ENCODE data around the gene CDK15.

CDK15 gene

GRCh38 chr2:201774546-201774945 lies 31.8 kb upstream of the CDK15 start:
- Histone ChIP-seq H3K27ac (ENCODE audit: low read depth, low read length) (no peak overlapping the region), H3K4me2 (ENCODE audit: low read depth, low read length, poor library complexity, severe bottlenecking) (no peak overlapping the region), H4K20me1 (ENCODE audit: low read depth, low read length) (no peaks in the 10 kb centered on the region), H3K9ac (ENCODE audit: low read length) (no peak overlapping the region), H3F3A (ENCODE audit: insufficient read depth) (peaks cover 6% of the 10 kb centered on the region; the same call in 1 of the 2 replicates), H3K36me3 (ENCODE audit: low read length) (no peaks in the 10 kb centered on the region), H2AFZ (ENCODE audit: low read depth, low read length, severe bottlenecking) (no peak overlapping the region), H3K27me3 (ENCODE audit: low read length) (no peaks in the 10 kb centered on the region), H3K9me3 (ENCODE audit: insufficient read depth, low read length) (no peaks in the 10 kb centered on the region), H3K9me2 (replicated peaks; ENCODE audit: insufficient read depth, low read length) (no peaks in the 10 kb centered on the region), H3K79me2 (ENCODE audit: insufficient read depth, low read length) (no peaks in the 10 kb centered on the region), H3K4me3 (ENCODE audit: insufficient read depth, low read length, poor library complexity, severe bottlenecking) (no peak overlapping the region)
- TF ChIP-seq, protein P1, sequence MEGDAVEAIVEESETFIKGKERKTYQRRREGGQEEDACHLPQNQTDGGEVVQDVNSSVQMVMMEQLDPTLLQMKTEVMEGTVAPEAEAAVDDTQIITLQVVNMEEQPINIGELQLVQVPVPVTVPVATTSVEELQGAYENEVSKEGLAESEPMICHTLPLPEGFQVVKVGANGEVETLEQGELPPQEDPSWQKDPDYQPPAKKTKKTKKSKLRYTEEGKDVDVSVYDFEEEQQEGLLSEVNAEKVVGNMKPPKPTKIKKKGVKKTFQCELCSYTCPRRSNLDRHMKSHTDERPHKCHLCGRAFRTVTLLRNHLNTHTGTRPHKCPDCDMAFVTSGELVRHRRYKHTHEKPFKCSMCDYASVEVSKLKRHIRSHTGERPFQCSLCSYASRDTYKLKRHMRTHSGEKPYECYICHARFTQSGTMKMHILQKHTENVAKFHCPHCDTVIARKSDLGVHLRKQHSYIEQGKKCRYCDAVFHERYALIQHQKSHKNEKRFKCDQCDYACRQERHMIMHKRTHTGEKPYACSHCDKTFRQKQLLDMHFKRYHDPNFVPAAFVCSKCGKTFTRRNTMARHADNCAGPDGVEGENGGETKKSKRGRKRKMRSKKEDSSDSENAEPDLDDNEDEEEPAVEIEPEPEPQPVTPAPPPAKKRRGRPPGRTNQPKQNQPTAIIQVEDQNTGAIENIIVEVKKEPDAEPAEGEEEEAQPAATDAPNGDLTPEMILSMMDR (IDR thresholded peaks at IDR 0.05; ENCODE audit: insufficient read depth, low read length, poor library complexity, severe bottlenecking), result no peak
- TF ChIP-seq EZH2phosphoT487 (conservative IDR thresholded peaks at IDR 0.05; ENCODE audit: low read length), result no peak

- no peaks in the 10 kb centered on the region for H3K9me3 ChIP-seq (ENCODE audit: insufficient read depth, low read length)
- H2AFZ ChIP-seq (ENCODE audit: low read depth, low read length, severe bottlenecking), result no peak overlapping the region
- H3K4me3 ChIP-seq (ENCODE audit: insufficient read depth, low read length, poor library complexity, severe bottlenecking), result no peak overlapping the region
- peaks cover 6% of the 10 kb centered on the region; the same call in 1 of the 2 replicates for H3F3A ChIP-seq (ENCODE audit: insufficient read depth)
- H3K36me3 ChIP-seq (ENCODE audit: low read length), result no peaks in the 10 kb centered on the region
- no peak overlapping the region for H3K9ac ChIP-seq (ENCODE audit: low read length)
- no peaks in the 10 kb centered on the region for H3K9me2 ChIP-seq (replicated peaks; ENCODE audit: insufficient read depth, low read length)
- no peaks in the 10 kb centered on the region for H3K79me2 ChIP-seq (ENCODE audit: insufficient read depth, low read length)
- TF ChIP-seq EZH2phosphoT487 (conservative IDR thresholded peaks at IDR 0.05; ENCODE audit: low read length), result no peak
- TF ChIP-seq, protein P1 (IDR thresholded peaks at IDR 0.05; ENCODE audit: insufficient read depth, low read length, poor library complexity, severe bottlenecking), result no peak
- no peak overlapping the region for H3K4me2 ChIP-seq (ENCODE audit: low read depth, low read length, poor library complexity, severe bottlenecking)
- H3K27ac ChIP-seq (ENCODE audit: low read depth, low read length), result no peak overlapping the region
- no peaks in the 10 kb centered on the region for H4K20me1 ChIP-seq (ENCODE audit: low read depth, low read length)
- no peaks in the 10 kb centered on the region for H3K27me3 ChIP-seq (ENCODE audit: low read length)
These were observed 31.0 kb upstream of the CDK15 start for GRCh38 chr2:201775326-201775725.

GRCh38 chr2:201777043-201777442 lies 29.3 kb upstream of the CDK15 start:
- no peak overlapping the region for H3K4me3 ChIP-seq (ENCODE audit: insufficient read depth, low read length, poor library complexity, severe bottlenecking)
- no peak overlapping the region for H3K9ac ChIP-seq (ENCODE audit: low read length)
- H3K27me3 ChIP-seq (ENCODE audit: low read length), result no peaks in the 10 kb centered on the region
- H3F3A ChIP-seq (ENCODE audit: insufficient read depth), result peaks cover 6% of the 10 kb centered on the region; the same call in 1 of the 2 replicates
- no peaks in the 10 kb centered on the region for H3K36me3 ChIP-seq (ENCODE audit: low read length)
- no peaks in the 10 kb centered on the region for H3K79me2 ChIP-seq (ENCODE audit: insufficient read depth, low read length)
- no peak overlapping the region for H3K4me2 ChIP-seq (ENCODE audit: low read depth, low read length, poor library complexity, severe bottlenecking)
- TF ChIP-seq, protein P1 (IDR thresholded peaks at IDR 0.05; ENCODE audit: insufficient read depth, low read length, poor library complexity, severe bottlenecking), result no peak
- no peak for TF ChIP-seq EZH2phosphoT487 (conservative IDR thresholded peaks at IDR 0.05; ENCODE audit: low read length)
- no peaks in the 10 kb centered on the region for H3K9me2 ChIP-seq (replicated peaks; ENCODE audit: insufficient read depth, low read length)
- H3K9me3 ChIP-seq (ENCODE audit: insufficient read depth, low read length), result no peaks in the 10 kb centered on the region
- H3K27ac ChIP-seq (ENCODE audit: low read depth, low read length), result no peak overlapping the region
- no peaks in the 10 kb centered on the region for H4K20me1 ChIP-seq (ENCODE audit: low read depth, low read length)
- no peak overlapping the region for H2AFZ ChIP-seq (ENCODE audit: low read depth, low read length, severe bottlenecking)

Measured in SU-DHL-6 (cell line).